GM12878 (cell line): ENCODE data around the gene TBRG4. TPM values are rescaled to one million over a fixed set of nuclear protein-coding genes. Genes with fewer than 3 reads are reported as not detected.
"Not testable (repeated sequence)": the region's sequence is repeated elsewhere in the genome, so short reads cannot be mapped to it uniquely, and the experiment has no call there.

Source experiments
- ATAC-seq: fragments of 200-7000 bp; cut with Tn5 transposase; 3 replicates; pipeline ENCODE4 v1.9.1; 2020; ENCODE audit warnings: mild to moderate bottlenecking, moderate library complexity
- BruUV-seq: library from RNA; stranded (reverse); fragments of 400-500 nt; replicated peaks from 2 replicates; lab custom pipeline; 2021; lab: Mats Ljungman, UMichigan
- CTCF ChIA-PET: fragments of 300-600 bp; sonication (Branson Sonifier 250); formaldehyde crosslinking; extraction: SDS; loops from one replicate; lab custom pipeline; 2021; ENCODE audit warnings: inconsistent platforms; lab: Yijun Ruan, JAX
- POLR2A ChIA-PET: fragments of 350-600 bp; formaldehyde crosslinking; extraction: SDS; loops from one replicate; lab custom pipeline; 2021; ENCODE audit warnings: inconsistent platforms; lab: Charles Lee
- RAD21 ChIA-PET: fragments of 300-600 bp; sonication (Branson Sonifier 250); formaldehyde crosslinking; loops from one replicate; lab custom pipeline; 2023; ENCODE audit warnings: antibody characterized with exemption; ENCODE audit not compliant: unreplicated experiment; lab: Charles Lee
- SMC1A ChIA-PET: fragments of 300-600 bp; sonication (Branson Sonifier 250); formaldehyde crosslinking; loops from one replicate; lab custom pipeline; 2023; ENCODE audit not compliant: unreplicated experiment, uncharacterized antibody; lab: Charles Lee
- DNase-seq: peaks from one replicate; pipeline ENCODE4 v3.0.0-alpha.2; 2011; ENCODE audit warnings: low read depth, low spot score
- FAIRE-seq: peaks from 3 replicates; lab custom pipeline; 2011; peaks lifted over from hg19 to GRCh38; lab: Jason Lieb, UNC
- H2AFZ ChIP-seq: 2 replicates; pipeline ENCODE4 v1.6.0; 2011; ENCODE audit warnings: low read depth, low read length, control low read depth; ENCODE audit not compliant: control insufficient read depth
- H3K27ac ChIP-seq: 2 replicates; pipeline ENCODE4 v1.5.1; 2011; ENCODE audit warnings: control low read depth; ENCODE audit not compliant: control insufficient read depth, insufficient read depth
- H3K27me3 ChIP-seq, 2 experiments: replicated peaks in 1 of 2; 2 replicates each; pipeline versions ENCODE4 v1.6.0 to v1.6.1; 2011; ENCODE audit warnings: low read length in 1 of 2; ENCODE audit not compliant: control insufficient read depth in 2 of 2, insufficient read depth in 2 of 2
- H3K36me3 ChIP-seq, 2 experiments: 2 replicates each; pipeline ENCODE4 v1.5.1; 2011; ENCODE audit warnings: low read length in 1 of 2; ENCODE audit not compliant: control insufficient read depth in 2 of 2, insufficient read depth in 2 of 2
- H3K4me1 ChIP-seq: 2 replicates; pipeline ENCODE4 v1.6.1; 2011; ENCODE audit warnings: mild to moderate bottlenecking, low read length, moderate library complexity, mixed read lengths; ENCODE audit not compliant: control insufficient read depth, insufficient read depth
- H3K4me2 ChIP-seq: 2 replicates; pipeline ENCODE4 v1.6.0; 2011; ENCODE audit warnings: control low read depth; ENCODE audit not compliant: control insufficient read depth, insufficient read depth
- H3K4me3 ChIP-seq: fragments of 200-600 bp; sonication (generic); 2 replicates; pipeline ENCODE4 v1.5.1; 2016
- H3K79me2 ChIP-seq: 2 replicates; pipeline ENCODE4 v1.6.0; 2011; ENCODE audit warnings: low read length; ENCODE audit not compliant: control insufficient read depth, insufficient read depth
- H3K9ac ChIP-seq: 2 replicates; pipeline ENCODE4 v1.8.0; 2011; ENCODE audit warnings: low read length, control low read depth, mixed read lengths; ENCODE audit not compliant: control insufficient read depth, insufficient read depth
- H3K9me3 ChIP-seq: replicated peaks from 3 replicates; pipeline ENCODE4 v1.5.1; 2011; ENCODE audit warnings: mild to moderate bottlenecking, low read length; ENCODE audit not compliant: control insufficient read depth, insufficient read depth
- H4K20me1 ChIP-seq: 2 replicates; pipeline ENCODE4 v1.6.0; 2011; ENCODE audit not compliant: control insufficient read depth, insufficient read depth
- ETV6 ChIP-seq, 2 experiments: fragments of 450-650 bp in 1 of 2; IDR thresholded peaks in 1 of 2; conservative IDR thresholded peaks in 1 of 2; 2 replicates each; pipeline ENCODE4 v1.6.1; 2014; ENCODE audit warnings: antibody characterized with exemption in 1 of 2, borderline replicate concordance in 1 of 2, low read depth in 1 of 2, mild to moderate bottlenecking in 1 of 2, moderate library complexity in 1 of 2
- HDGF ChIP-seq: fragments of 450-650 bp; IDR thresholded peaks from 2 replicates; pipeline ENCODE4 v1.6.1; 2016; ENCODE audit warnings: antibody characterized with exemption
- HSF1 ChIP-seq: fragments of 150-350 bp; IDR thresholded peaks from 2 replicates; pipeline ENCODE4 v1.6.1; 2014; ENCODE audit warnings: mild to moderate bottlenecking, low read depth, low read length
- SUPT20H ChIP-seq: IDR thresholded peaks from 2 replicates; pipeline ENCODE4 v1.6.1; 2011; ENCODE audit warnings: low read depth, mild to moderate bottlenecking, low read length, moderate library complexity, borderline replicate concordance; ENCODE audit not compliant: control insufficient read depth
- YY1 ChIP-seq: IDR thresholded peaks from 2 replicates; pipeline ENCODE4 v1.6.1; 2011; ENCODE audit warnings: low read depth, mild to moderate bottlenecking, low read length
- WGBS: methylation state at CpG from one replicate; pipeline ENCODE4 v1.1.6; 2016; ENCODE audit warnings: low lambda C conversion rate; ENCODE audit not compliant: insufficient replicate concordance, insufficient coverage; ENCODE audit errors: missing lambda C conversion rate; 5-methylcytosine and 5-hydroxymethylcytosine counted together
- in situ Hi-C: fragments of 300-500 bp; cut with MboI; formaldehyde crosslinking; loops from 9 replicates; pipeline ENCODE4 v1.14.3; 2018; ENCODE audit warnings: mixed read lengths
- intact Hi-C: fragments of 100-400 bp; cut with micrococcal nuclease; formaldehyde crosslinking; loops from one replicate; pipeline ENCODE4 v1.14.2; 2022; ENCODE audit not compliant: unreplicated experiment
- polyA plus RNA-seq, 11 experiments: library from polyadenylated mRNA; depleted of rRNA in 4 of 11; unstranded in 6 of 11; stranded (reverse) in 5 of 11; fragments of >200 nt; fragmentation: Nextera tagmentation in 4 of 11; fragmentation: Illumina TruSeq in 1 of 11; extraction: Ambion mirVana in 4 of 11; extraction: Trizol in 1 of 11; gene quantifications; 1 replicate in 1 of 11; 2 replicates in 10 of 11; pipeline versions ENCODE4 v1.2.1 to v1.2.3, GENCODE V29; 2011 to 2016; ENCODE audit warnings: inconsistent platforms in 2 of 11, missing spikeins in 2 of 11, low read depth in 1 of 11
- total RNA-seq, 4 experiments: library from RNA; depleted of rRNA in 3 of 4; stranded (reverse); fragments of >200 nt in 3 of 4; fragmentation: Illumina TruSeq in 1 of 4; extraction: Trizol in 1 of 4; gene quantifications; 2 replicates each; pipeline versions ENCODE4 v1.2.1 to v1.2.3, GENCODE V29; 2013 to 2021

The TBRG4 gene
- total and polyA plus RNA-seq, 10 of the 15 experiments (the other 5 are each of a cell fraction or from before 2014, with no cell fraction given): 8.4 to 130 (median 118) TPM

- H3K27ac ChIP-seq, H3K9ac ChIP-seq, H3K4me3 ChIP-seq, ATAC-seq, H3K27me3 ChIP-seq, in situ Hi-C loops, POLR2A ChIA-PET, H3K4me1 ChIP-seq, H2AFZ ChIP-seq, DNase-seq, BruUV-seq, FAIRE-seq, H3K9me3 ChIP-seq, H3K36me3 ChIP-seq, H4K20me1 ChIP-seq, H3K4me2 ChIP-seq: not testable (repeated sequence)
- peaks cover 22% of the 10 kb centered on the region for H3K79me2 ChIP-seq
- WGBS: 31% methylated on average over 1 of the region's 1 CpG
- ChIA-PET SMC1A (interaction anchor here (0.9 to 7.1 kb wide), 9 partner anchors 20 to 270 kb away, joined by 3 to 61 read pairs (median 3); partner anchors contain the start of gene CCM2), RAD21 (interaction anchor here (0.8 to 4.4 kb wide), 4 partner anchors 19 to 140 kb away, joined by 3 to 20 read pairs (median 6); no protein-coding TSS in a partner anchor), CTCF (interaction anchor here (1.0 to 5.9 kb wide), 6 partner anchors 9 to 257 kb away, joined by 3 to 39 read pairs (median 4); no protein-coding TSS in a partner anchor)
- intact Hi-C loops: loop anchor here (5.0 kb wide), 2 partner anchors 87 to 267 kb away; partner anchors contain the start of gene H2AZ2
Observed at GRCh38 chr7:45114257-45114656, 2.8 kb upstream of the TBRG4 start.

DNA sequence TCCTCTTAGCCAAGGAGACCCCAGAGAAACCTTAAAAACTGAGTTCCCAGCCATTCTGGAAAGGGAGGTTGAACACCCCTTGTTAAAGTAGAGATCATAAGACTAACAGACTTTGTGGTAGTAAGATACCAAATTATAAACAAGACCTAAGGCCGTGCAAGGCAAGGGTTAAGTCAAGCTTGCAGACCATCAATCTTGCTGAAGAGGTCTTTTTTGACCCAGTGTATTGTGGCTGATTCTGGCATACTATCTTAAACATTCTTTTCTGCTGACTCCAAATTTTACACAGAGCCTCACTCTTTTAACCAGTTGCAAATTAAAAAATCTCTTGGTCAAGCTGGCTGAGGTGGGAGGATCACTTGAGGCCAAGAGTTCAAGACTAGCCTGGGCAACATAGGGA lies 1.2 kb upstream of the TBRG4 start:
- intact Hi-C loops: loop anchor here (5.0 kb wide), 2 partner anchors 85 to 265 kb away; partner anchors contain the start of gene H2AZ2

More for the DNA sequence above, 1.2 kb upstream of the TBRG4 start:
- peaks cover 38% of the 10 kb centered on the region for H3K79me2 ChIP-seq
- H2AFZ ChIP-seq: no peak overlapping the region
- peak; percentile 47 for FAIRE-seq
- TF ChIP-seq ETV6 (conservative IDR thresholded peaks at IDR 0.05 in 1 of 2, IDR thresholded peaks at IDR 0.05 in 1 of 2; ENCODE audit: borderline replicate concordance in 1 of 2, low read depth in 1 of 2) (no peak), YY1 (no peak), SUPT20H (no peak), HSF1 (no peak), HDGF (no peak)
- TF ChIP-seq, all 136 proteins: peak for 0
- ChIA-PET RAD21 (interaction anchor here (1.2 to 4.4 kb wide), 3 partner anchors 23 to 115 kb away, joined by 4 to 20 read pairs (median 9); no protein-coding TSS in a partner anchor), CTCF (interaction anchor here (1.6 to 5.9 kb wide), 4 partner anchors 23 to 137 kb away, joined by 7 to 39 read pairs (median 15); partner anchors contain the start of gene MYO1G), SMC1A (interaction anchor here (0.7 to 7.1 kb wide), 6 partner anchors 91 to 256 kb away, joined by 3 to 61 read pairs (median 4); no protein-coding TSS in a partner anchor), POLR2A (interaction anchor here (0.8 to 1.1 kb wide), 3 partner anchors 130 to 226 kb away, joined by 3 to 4 read pairs (median 4); no protein-coding TSS in a partner anchor)
- ATAC-seq (no peak), DNase-seq (no peak)
- Histone ChIP-seq H3K9ac (no peak overlapping the region), H3K4me2 (peak overlapping the region; percentile 55; the same call in 1 of the 2 replicates), H4K20me1 (no peaks in the 10 kb centered on the region; the same call in 1 of the 2 replicates), H3K9me3 (no peaks in the 10 kb centered on the region), H3K36me3 (peaks cover 7 to 10% of the 10 kb centered on the region in 2 experiments; a peak in 3 of 4 replicates), H3K27ac (no peak overlapping the region), H3K4me3 (peak overlapping the region; percentile 90), H3K27me3 (no peaks in the 10 kb centered on the region), H3K4me1 (peaks cover 7% of the 10 kb centered on the region)
- BruUV-seq: no TSS peak
- 100% methylated on average over 1 of the region's 1 CpG for WGBS
- in situ Hi-C loops: no loop called here
